HG03095 (cell line): Measurements from ENCODE around the gene GADD45B.
"Not testable (repeated sequence)": the region's sequence is repeated elsewhere in the genome, so short reads cannot be mapped to it uniquely, and the experiment has no call there.

Experiments
- ATAC-seq: cut with Tn5 transposase; IDR thresholded peaks from one replicate; pipeline ENCODE4 v1.9.1; 2021; ENCODE audit warnings: moderate library complexity; ENCODE audit not compliant: unreplicated experiment

Gene GADD45B

GRCh38 chr19:2512523-2513431 is 36.9 kb downstream of the GADD45B start:
- ATAC-seq: no peak

- no peak for ATAC-seq
These were observed 39.1 kb downstream of the GADD45B start for GRCh38 chr19:2514981-2515518.

- no peak for ATAC-seq
These were observed 40.8 kb downstream of the GADD45B start for GRCh38 chr19:2516727-2517126.

GRCh38 chr19:2517881-2518601 is 42.1 kb downstream of the GADD45B start:
- no peak for ATAC-seq

- not testable (repeated sequence) for ATAC-seq
These were observed 42.9 kb downstream of the GADD45B start for GRCh38 chr19:2518856-2519255.

- ATAC-seq: no peak
These were observed 43.6 kb downstream of the GADD45B start for GRCh38 chr19:2519482-2519881.

- no peak for ATAC-seq
These were observed 47.8 kb downstream of the GADD45B start for GRCh38 chr19:2523630-2524311.

GRCh38 chr19:2524361-2524839 is 48.5 kb downstream of the GADD45B start:
- ATAC-seq: no peak

GRCh38 chr19:2524840-2525723 is 49.2 kb downstream of the GADD45B start:
- ATAC-seq: no peak

GRCh38 chr19:2527171-2527570 is 51.2 kb downstream of the GADD45B start:
- no peak for ATAC-seq

GRCh38 chr19:2527686-2528085 is 51.8 kb downstream of the GADD45B start:
- no peak for ATAC-seq
